HG02798 (cell line): ENCODE data around the gene ANKS1B.
"Not testable (repeated sequence)": the region's sequence is repeated elsewhere in the genome, so short reads cannot be mapped to it uniquely, and the experiment has no call there.

Experiments
- ATAC-seq: cut with Tn5 transposase; IDR thresholded peaks from one replicate; pipeline ENCODE4 v1.9.1; 2021; ENCODE audit warnings: mild to moderate bottlenecking; ENCODE audit not compliant: unreplicated experiment, poor library complexity

The ANKS1B gene

DNA sequence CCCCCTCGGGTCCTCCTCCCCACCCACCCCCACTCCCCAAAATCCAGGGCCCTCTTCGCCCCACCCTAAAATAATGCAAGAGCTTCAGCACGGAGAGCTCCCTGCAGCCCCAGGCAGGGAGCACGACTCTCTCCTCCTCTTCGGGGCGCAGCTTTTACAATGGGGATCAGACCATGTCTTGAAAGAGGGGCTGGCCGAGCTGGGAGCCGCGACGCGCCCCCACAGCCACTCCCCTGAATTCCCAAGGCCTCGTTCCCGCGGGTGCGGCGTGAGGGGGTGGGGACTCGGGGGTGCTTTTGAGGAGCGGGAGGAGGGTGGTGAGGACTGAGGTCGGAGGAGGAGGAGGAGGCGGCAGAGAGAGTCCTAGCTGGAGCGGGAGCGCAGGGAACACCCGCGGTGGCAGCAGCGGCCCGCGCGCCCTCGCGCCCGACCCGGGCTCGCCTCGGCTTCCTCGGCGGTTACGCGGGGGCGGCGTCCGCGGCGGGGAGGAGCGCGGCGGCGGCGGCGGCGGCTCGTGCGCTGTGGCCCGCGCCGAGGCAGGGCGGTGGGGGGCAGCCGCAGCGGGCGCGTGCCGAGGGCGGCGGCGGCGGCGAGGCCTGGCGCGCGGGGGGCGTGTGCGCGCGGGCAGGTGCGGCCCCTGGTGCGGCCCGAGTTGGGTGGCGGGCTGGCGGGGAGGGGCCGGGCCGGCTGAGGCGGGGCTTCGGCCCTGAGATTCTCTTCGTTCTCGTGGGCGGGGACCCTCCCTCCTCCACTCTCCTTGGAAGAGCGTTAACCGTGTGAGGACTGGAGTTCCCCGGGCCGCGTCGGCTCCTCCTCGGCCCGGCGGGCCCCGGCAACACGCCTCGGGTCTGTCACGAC is at the start of gene ANKS1B:
ANKS1B (minus strand) TSS at position 666 of the 858 bp plus-strand sequence. CDS start 699 bp downstream, outside the sequence.
- peak; percentile 69 for ATAC-seq

DNA sequence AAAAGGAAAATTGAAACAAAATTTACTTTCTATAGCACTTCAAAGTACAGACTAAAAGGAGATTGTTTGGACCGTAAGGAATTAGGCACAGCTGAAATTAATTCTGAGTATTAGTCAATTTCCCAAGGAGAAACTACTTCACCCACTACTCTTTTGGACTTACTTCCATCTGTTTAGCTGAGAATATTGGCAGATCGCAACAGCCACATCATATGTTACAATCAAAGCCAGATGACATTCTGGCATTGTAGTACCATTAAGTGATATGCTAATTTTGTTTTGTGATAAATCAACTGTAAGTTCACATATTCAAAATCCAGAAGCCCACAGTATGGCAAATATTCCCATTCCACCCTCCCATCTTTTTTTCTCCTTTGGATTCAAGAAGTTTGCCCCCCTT is 47.1 kb upstream of the ANKS1B start:
- no peak for ATAC-seq

- ATAC-seq: no peak
Measured at GRCh38 chr12:100027671-100028070, 42.9 kb upstream of the ANKS1B start.

DNA sequence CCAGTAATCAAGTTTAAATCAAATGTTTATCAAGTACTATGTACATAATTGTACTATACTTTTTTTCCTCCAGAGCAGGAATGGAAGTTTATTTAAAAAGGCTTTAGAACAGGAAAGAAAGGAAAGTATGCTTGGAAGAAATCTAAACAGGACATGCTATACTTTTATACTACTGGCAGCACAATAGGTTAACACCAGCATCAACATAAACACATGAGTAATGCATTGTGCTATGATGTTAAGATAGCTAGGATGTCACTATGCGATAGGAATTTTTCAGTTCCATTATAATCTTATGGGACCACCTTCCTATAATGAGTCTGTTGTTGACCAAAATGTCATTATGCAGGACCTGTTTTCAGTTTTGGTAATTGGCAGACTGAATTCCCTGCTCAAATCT is 41.5 kb upstream of the ANKS1B start:
- ATAC-seq: no peak

GRCh38 chr12:100024974-100025555 is 40.3 kb upstream of the ANKS1B start:
- ATAC-seq: no peak

DNA sequence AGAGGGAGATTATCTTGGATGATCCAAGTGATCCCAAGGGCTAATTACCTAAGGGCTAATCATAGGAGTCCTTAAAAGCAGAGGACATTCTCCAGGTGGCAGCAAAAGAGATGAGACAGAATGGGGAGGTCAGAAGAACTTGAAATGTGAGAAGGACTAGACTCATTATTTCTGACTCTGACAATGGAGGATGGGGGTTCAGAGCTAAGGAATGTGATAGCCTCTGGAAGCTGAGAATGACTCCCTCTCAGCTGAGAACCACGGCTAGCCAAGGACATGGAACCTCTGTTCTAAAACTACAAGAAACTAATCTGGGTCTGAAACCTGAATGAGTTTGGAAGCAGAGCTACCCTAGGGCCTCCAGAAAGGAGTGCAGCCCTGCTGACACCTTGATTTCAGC is 35.6 kb upstream of the ANKS1B start:
- no peak for ATAC-seq

DNA sequence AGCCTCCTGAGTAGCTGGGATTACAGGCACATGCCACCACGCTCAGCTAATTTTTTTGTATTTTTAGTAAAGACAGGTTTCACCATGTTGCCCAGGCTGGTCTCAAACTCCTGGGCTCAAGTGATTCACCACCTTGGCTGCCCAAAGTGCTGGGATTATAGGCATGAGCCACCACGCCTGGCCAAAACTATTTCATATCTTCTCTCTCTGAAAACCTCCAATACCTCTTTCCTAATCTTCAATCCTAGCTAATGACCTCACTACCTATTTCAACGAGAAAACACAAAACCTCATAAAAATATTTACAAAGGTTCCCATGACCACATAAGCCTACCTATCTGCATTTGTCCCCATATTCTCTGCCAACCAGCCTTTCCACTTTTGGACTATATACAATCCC is 32.3 kb upstream of the ANKS1B start:
- no peak for ATAC-seq

DNA sequence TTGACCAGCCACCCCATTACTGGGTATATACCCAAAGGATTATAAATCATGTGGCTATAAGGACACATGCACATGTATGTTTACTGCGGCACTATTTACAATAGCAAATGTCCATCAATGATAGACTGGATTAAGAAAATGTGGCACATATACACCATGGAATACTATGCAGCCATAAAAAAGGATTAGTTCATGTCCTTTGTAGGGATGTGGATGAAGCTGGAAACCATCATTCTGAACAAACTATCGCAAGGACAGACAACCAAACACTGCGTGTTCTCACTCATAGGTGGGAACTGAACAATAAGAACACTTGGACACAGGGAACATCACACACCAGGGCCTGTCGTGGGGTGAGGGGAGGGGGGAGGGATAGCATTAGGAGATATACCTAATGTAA is 31.6 kb upstream of the ANKS1B start:
- ATAC-seq: not testable (repeated sequence)

DNA sequence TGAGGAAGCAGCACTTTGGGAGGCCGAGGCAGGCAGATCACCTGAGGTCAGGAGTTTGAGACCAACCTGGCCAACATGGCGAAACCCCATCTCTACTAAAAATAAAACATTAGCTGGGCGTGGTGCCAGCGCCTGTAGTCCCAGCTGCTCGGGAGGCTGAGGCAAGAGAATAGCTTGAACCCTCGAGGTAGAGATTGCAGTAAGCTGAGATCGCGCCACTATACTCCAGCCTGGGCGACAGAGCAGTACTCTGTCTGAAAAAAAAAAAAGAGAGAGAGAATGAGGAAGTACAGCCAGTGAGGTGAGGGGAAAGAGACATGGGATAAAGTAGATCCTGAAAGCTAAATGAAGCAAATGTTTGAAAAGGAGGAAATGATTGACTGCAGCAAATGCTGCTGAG is 21.1 kb upstream of the ANKS1B start:
- not testable (repeated sequence) for ATAC-seq

GRCh38 chr12:99997806-99998205 is 13.1 kb upstream of the ANKS1B start:
- ATAC-seq: no peak

- ATAC-seq: no peak
Measured at GRCh38 chr12:99996095-99996494, 11.4 kb upstream of the ANKS1B start.

DNA sequence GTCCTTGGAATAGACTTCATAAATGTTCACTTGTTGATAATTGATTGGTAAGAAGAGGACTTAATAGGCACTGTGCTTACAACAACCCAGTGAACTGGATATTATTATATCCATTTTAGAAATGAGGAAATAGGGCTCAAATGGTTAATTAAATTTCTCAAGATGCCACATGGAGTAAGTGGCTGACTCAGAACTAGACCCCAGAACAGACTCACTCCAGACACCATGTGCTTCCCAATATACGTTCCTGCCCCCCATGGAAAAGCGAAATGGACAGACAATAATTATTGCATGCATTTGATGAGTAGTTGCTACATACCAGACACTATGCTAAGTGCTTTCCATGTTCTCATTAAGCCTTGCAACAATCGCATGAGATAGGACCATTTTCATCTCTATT is 895 bp upstream of the ANKS1B start:
- ATAC-seq: no peak

DNA sequence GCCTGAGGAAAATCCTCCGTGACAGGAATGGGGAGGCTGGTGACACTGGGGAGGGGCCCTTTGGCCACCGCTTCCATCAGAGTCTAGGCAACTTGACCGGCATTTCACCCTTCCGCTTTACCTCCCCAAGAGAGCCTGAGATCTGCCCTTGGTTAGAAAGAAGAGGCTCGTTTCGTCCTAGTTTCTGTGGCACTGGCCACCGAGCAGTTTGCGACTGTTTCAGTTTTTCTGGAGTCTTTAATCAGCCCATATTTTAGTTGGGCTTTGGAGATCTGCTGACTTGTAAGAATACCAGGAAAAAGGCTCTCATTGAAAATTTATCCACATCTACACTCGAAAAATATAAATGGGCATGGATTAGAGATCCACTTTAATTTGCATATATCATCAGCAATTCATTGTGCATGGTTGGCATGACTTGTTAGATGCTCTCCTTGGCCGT is 414 bp upstream of the ANKS1B start:
- ATAC-seq: peak; percentile 36

DNA sequence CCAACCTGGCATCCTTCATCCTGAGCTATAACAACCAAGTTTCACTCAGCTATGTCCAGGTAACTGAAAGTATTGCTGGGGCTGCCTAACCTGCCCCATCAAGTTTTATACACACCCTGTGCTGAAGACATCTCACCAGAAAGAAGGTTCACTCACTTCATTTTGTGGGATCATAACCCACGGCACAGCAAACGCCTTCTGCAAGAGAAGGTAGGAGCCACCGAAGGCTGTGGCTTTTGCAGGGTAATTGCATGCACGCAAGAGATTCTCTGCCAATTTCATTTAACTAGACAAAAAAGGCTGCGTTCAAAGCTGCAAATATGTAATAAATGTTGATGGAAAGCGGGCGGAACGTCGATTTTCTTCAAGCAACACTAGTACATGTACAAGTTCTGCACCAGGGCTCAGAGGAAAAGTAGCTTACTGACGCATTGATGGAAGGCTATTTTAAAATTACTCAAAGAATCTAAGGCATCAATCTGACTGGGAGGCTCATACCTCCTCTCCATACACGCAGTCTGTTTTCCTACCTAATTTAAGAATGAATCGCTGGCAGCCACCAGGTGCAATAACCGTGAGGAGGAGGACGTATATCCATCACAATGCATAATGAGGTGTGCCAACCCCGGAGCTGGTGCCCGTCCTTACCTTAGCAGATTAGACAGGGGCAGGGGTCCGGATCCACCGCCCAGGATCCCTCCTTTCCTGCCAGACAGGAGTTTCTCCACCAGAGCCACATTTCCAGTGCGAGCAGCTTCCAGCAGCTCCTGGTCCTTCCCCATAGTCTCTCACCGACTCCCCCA is 1.1 kb downstream of the ANKS1B start:
- ATAC-seq: no peak

GRCh38 chr12:99981639-99982190 is 3.0 kb downstream of the ANKS1B start:
- ATAC-seq: no peak

DNA sequence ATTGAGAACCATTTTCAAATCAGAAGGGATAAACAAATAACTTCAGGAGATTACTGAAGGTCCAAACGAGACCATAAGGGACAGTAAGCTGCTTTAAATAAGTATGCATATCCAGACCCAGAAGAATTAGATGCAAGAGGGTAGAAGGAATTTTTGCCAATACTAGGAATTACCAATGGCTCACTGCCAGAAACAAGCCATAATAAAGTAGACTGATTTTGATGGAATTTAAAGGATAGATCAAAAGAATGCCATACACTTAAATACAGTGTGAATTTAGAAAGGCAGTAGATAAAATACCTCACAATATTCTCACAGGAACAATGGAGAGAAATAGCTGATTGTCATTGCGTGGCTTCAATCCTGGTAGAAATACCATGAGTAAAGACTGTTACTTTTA is 5.3 kb downstream of the ANKS1B start:
- no peak for ATAC-seq

DNA sequence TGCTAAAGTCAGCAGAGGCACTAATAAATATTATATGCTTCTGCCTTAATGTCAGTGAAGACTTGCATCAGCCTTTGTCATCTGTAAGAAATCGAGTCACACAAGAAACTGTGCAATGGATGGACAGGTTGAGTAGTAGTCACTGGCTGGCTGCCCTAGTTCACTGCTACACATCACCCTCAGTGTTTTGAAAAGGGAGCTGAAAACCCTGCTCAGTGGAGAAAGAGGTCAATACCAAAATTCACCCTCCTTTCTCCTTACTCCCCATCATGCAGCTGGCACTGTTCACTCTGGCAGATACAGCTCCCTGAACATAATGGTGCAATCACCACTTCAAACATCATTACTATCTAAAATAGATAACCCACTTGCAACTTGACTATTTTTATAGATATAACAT is 6.6 kb downstream of the ANKS1B start:
- ATAC-seq: no peak

DNA sequence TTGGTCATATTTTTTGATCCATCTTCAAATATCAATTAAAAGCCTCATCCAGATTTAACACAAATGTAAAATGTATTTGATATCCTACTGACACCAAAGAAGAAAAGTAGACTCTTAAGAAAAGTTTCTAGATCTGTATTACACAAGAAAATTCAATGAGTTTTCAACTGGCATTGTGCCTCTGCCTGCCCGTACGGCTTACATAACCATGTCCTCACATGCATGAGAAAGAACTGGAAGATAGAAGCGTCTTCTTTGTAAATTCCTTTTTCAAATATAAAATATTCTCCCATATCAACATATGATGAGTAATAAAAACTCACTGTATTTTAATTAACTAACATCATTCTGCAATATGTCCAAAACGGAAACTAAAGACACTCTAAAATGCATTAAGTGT is 7.2 kb downstream of the ANKS1B start:
- no peak for ATAC-seq

DNA sequence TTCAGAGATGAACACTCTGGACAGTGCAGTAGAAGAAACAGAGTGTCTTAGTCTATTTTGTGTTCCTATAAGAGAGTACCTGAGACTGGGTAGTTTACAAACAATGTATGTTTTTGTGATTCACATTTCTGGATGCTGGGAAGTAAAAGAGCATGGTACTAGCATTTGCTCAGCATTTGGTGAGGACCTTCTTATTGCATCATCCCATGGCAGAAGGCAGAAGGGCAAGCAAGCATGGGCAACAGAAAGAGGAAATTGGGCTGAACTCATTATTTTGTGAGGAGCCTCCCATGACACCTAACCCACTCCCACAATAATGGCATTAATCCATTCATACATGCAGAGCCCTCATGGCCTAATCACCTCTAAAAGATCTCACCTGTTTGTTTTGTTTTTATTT is 8.0 kb downstream of the ANKS1B start:
- no peak for ATAC-seq

GRCh38 chr12:99975321-99975720 is 9.4 kb downstream of the ANKS1B start:
- no peak for ATAC-seq

GRCh38 chr12:99974146-99974545 is 10.6 kb downstream of the ANKS1B start:
- ATAC-seq: no peak
